ENCODE measurements around the gene MAPK13. TPM values are rescaled to one million over a fixed set of nuclear protein-coding genes. Genes with fewer than 3 reads are reported as not detected.

MAPK13 gene
- total RNA-seq, 3 donors from 2014 or later, result 2.6 to 45.2 (median 30.2) TPM

DNA sequence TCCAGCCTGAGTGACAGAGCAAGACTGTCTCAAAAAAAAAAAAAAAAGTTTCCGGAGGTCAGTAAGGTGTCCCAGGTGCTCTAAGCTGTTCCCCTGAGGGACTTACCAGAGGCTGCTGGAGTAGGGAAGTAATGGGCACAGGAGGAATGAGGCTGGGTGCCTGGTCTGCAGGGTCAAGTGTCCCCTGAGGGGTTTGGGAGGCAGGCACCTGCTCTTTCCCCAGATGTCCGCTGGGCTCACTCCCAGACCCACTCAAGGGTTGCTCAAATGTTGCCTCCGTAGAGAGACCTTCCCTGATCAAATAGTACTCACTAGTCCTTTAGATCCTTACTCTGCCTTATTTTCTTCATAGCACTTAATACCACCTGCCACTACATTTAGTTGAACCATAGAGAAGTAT, 5.4 kb upstream of the MAPK13 start:
- H3K36me3 ChIP-seq, result no peaks in the 10 kb centered on the region
- no peaks in the 10 kb centered on the region for H3K27me3 ChIP-seq
- H3K27ac ChIP-seq, result no peak overlapping the region
- H3K9me3 ChIP-seq, result no peaks in the 10 kb centered on the region
- peaks cover 0 to 10% of the 10 kb centered on the region in 2 donors for H3K4me1 ChIP-seq
- intact Hi-C loops (cut with DNase I; ENCODE audit: low total_unique reads), result no loop called here
- no peak overlapping the region for H3K4me3 ChIP-seq
- TF ChIP-seq POLR2AphosphoS5 (IDR thresholded peaks at IDR 0.05) (no peak), POLR2A (IDR thresholded peaks at IDR 0.05) (no peak), CTCF (IDR thresholded peaks at IDR 0.05) (no peak)
- DNase-seq (ENCODE audit: low spot score in 2 of 2), result no peak

- no peak for DNase-seq (ENCODE audit: low spot score in 2 of 2)
- Histone ChIP-seq H3K27ac (no peak overlapping the region), H3K36me3 (no peaks in the 10 kb centered on the region), H3K4me3 (no peak overlapping the region), H3K27me3 (no peaks in the 10 kb centered on the region), H3K4me1 (peaks cover 0 to 10% of the 10 kb centered on the region in 2 donors), H3K9me3 (no peaks in the 10 kb centered on the region)
- TF ChIP-seq POLR2AphosphoS5 (IDR thresholded peaks at IDR 0.05) (no peak), CTCF (IDR thresholded peaks at IDR 0.05) (no peak), POLR2A (IDR thresholded peaks at IDR 0.05) (no peak)
- intact Hi-C loops (cut with DNase I; ENCODE audit: low total_unique reads), result no loop called here
Observed at GRCh38 chr6:36125575-36125974, 4.7 kb upstream of the MAPK13 start.

- Histone ChIP-seq H3K27me3 (no peaks in the 10 kb centered on the region), H3K4me3 (no peak overlapping the region), H3K9me3 (no peaks in the 10 kb centered on the region), H3K36me3 (no peaks in the 10 kb centered on the region), H3K27ac (no peak overlapping the region), H3K4me1 (peaks cover 0 to 8% of the 10 kb centered on the region in 2 donors)
- DNase-seq (ENCODE audit: low spot score in 2 of 2), result no peak
- intact Hi-C loops (cut with DNase I; ENCODE audit: low total_unique reads), result no loop called here
- no peak for TF ChIP-seq POLR2AphosphoS5 (IDR thresholded peaks at IDR 0.05)
- TF ChIP-seq POLR2A (IDR thresholded peaks at IDR 0.05), result no peak
- no peak for TF ChIP-seq CTCF (IDR thresholded peaks at IDR 0.05)
Observed at GRCh38 chr6:36126121-36126520, 4.2 kb upstream of the MAPK13 start.

GRCh38 chr6:36126553-36127458, 3.5 kb upstream of the MAPK13 start:
- Histone ChIP-seq H3K27ac (no peak overlapping the region), H3K9me3 (no peaks in the 10 kb centered on the region), H3K4me1 (peaks cover 0 to 3% of the 10 kb centered on the region in 2 donors), H3K4me3 (no peak overlapping the region), H3K27me3 (no peaks in the 10 kb centered on the region), H3K36me3 (no peaks in the 10 kb centered on the region)
- TF ChIP-seq POLR2AphosphoS5 (IDR thresholded peaks at IDR 0.05), result no peak
- no peak for TF ChIP-seq POLR2A (IDR thresholded peaks at IDR 0.05)
- no peak for TF ChIP-seq CTCF (IDR thresholded peaks at IDR 0.05)
- intact Hi-C loops (cut with DNase I; ENCODE audit: low total_unique reads), result no loop called here
- no peak for DNase-seq (ENCODE audit: low spot score in 2 of 2)

DNA sequence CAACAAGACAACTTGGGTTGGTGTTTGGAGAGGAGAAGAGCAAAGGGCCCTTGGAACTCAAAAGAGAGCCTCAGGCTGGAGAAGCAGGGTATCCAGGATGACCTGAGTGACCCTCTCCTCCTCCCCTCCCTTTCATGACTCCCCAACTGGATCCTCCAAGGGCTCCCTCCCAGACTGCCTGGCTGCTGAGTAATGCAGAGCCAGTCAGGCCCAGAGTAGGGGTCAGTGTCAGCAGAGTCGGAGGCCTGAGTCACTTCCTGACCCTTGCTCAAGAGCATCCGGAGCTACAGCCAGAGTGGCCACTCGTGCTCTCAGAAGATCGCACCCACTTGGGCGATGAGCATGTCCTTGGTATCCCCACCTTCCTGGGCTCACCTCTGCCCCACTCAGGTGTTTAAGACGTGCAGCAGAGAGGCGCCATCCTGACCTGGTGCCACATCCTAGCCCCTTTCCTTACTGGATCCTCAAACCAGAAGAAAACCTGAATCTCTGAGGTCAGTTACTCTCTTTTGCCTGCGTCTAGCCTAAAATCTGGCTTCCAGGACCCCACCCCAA, 2.8 kb upstream of the MAPK13 start:
- intact Hi-C loops (cut with DNase I; ENCODE audit: low total_unique reads), result no loop called here
- Histone ChIP-seq H3K27me3 (no peaks in the 10 kb centered on the region), H3K9me3 (no peaks in the 10 kb centered on the region), H3K4me3 (no peak overlapping the region), H3K36me3 (no peaks in the 10 kb centered on the region), H3K4me1 (peaks cover 3% of the 10 kb centered on the region in 2 donors), H3K27ac (no peak overlapping the region)
- TF ChIP-seq POLR2AphosphoS5 (IDR thresholded peaks at IDR 0.05), result no peak
- TF ChIP-seq POLR2A (IDR thresholded peaks at IDR 0.05), result no peak
- TF ChIP-seq CTCF (IDR thresholded peaks at IDR 0.05), result no peak
- DNase-seq (ENCODE audit: low spot score in 2 of 2), result no peak

All from breast epithelium (tissue), 4 donors.